Measurements from ENCODE around the gene MCCD1. TPM values are rescaled to one million over a fixed set of nuclear protein-coding genes. Genes with fewer than 3 reads are reported as not detected.

The MCCD1 gene
- total and polyA plus RNA-seq, 2 of the 13 experiments (the other 11 are each of a cell fraction or from before 2014, with no cell fraction given): 0.15 TPM; not detected in 1

DNA sequence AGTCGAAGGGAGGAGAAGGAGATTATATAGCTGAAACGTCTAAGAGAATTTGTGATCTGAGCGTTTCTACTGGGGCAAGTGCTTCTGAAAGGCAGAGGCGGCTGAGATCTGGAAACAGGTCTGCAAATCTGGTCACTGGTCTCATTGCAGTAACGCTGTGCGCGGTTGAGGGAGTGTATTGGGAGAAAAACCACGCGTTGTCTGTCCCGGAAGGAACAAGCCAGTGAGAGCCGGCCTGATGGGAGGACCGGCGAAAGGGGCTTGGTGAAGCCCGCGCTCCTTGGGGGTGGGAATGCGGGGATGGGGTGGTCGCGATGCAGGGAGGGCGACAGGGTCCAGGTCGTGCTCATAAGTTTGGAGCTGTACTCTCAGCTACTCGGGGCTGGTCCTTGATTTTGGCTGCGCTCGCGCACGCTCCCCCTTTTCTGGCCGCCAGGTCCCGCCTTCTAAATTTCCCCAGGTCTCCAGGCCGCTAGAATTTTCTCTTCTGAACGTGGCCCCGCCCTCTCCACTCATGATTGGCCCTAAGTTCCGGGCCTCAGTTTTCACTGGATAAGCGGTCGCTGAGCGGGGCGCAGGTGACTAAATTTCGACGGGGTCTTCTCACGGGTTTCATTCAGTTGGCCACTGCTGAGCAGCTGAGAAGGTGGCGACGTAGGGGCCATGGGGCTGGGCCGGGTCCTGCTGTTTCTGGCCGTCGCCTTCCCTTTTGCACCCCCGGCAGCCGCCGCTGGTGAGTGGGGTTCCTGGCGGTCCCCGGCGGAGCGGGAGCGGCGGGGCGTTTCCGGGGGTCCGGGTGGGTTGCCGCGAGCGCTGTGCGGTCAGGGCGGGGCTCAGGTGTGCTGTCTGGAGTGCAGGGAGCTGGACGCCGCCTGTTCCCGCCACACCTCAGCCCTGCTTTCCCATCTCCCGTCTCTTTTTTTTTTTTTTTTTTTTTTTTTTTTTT is 31.0 kb upstream of the MCCD1 start, which contains the start of gene MICB (continued):
- TF ChIP-seq, protein P1, sequence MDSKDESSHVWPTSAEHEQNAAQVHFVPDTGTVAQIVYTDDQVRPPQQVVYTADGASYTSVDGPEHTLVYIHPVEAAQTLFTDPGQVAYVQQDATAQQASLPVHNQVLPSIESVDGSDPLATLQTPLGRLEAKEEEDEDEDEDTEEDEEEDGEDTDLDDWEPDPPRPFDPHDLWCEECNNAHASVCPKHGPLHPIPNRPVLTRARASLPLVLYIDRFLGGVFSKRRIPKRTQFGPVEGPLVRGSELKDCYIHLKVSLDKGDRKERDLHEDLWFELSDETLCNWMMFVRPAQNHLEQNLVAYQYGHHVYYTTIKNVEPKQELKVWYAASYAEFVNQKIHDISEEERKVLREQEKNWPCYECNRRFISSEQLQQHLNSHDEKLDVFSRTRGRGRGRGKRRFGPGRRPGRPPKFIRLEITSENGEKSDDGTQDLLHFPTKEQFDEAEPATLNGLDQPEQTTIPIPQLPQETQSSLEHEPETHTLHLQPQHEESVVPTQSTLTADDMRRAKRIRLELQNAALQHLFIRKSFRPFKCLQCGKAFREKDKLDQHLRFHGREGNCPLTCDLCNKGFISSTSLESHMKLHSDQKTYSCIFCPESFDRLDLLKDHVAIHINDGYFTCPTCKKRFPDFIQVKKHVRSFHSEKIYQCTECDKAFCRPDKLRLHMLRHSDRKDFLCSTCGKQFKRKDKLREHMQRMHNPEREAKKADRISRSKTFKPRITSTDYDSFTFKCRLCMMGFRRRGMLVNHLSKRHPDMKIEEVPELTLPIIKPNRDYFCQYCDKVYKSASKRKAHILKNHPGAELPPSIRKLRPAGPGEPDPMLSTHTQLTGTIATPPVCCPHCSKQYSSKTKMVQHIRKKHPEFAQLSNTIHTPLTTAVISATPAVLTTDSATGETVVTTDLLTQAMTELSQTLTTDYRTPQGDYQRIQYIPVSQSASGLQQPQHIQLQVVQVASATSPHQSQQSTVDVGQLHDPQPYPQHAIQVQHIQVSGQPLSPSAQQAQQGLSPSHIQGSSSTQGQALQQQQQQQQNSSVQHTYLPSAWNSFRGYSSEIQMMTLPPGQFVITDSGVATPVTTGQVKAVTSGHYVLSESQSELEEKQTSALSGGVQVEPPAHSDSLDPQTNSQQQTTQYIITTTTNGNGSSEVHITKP (CRISPR knock-in tag; IDR thresholded peaks at IDR 0.05; ENCODE audit: low read depth): peak; percentile 95
- TF ChIP-seq ZNF468 (CRISPR knock-in tag; IDR thresholded peaks at IDR 0.05): no peak
- TF ChIP-seq ZNF292 (CRISPR knock-in tag; IDR thresholded peaks at IDR 0.05; ENCODE audit: borderline replicate concordance, low read depth): no peak; the same call in 1 of the 2 replicates
- TF ChIP-seq ZNF883 (CRISPR knock-in tag; IDR thresholded peaks at IDR 0.05; ENCODE audit: not compliant biosample characterization): peak; percentile 54
- no peak for TF ChIP-seq ZFP90 (CRISPR knock-in tag; IDR thresholded peaks at IDR 0.05; ENCODE audit: borderline replicate concordance)
- TF ChIP-seq, protein P2, sequence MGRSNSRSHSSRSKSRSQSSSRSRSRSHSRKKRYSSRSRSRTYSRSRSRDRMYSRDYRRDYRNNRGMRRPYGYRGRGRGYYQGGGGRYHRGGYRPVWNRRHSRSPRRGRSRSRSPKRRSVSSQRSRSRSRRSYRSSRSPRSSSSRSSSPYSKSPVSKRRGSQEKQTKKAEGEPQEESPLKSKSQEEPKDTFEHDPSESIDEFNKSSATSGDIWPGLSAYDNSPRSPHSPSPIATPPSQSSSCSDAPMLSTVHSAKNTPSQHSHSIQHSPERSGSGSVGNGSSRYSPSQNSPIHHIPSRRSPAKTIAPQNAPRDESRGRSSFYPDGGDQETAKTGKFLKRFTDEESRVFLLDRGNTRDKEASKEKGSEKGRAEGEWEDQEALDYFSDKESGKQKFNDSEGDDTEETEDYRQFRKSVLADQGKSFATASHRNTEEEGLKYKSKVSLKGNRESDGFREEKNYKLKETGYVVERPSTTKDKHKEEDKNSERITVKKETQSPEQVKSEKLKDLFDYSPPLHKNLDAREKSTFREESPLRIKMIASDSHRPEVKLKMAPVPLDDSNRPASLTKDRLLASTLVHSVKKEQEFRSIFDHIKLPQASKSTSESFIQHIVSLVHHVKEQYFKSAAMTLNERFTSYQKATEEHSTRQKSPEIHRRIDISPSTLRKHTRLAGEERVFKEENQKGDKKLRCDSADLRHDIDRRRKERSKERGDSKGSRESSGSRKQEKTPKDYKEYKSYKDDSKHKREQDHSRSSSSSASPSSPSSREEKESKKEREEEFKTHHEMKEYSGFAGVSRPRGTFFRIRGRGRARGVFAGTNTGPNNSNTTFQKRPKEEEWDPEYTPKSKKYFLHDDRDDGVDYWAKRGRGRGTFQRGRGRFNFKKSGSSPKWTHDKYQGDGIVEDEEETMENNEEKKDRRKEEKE (IDR thresholded peaks at IDR 0.05): no peak
- TF ChIP-seq ELF3 (CRISPR knock-in tag; IDR thresholded peaks at IDR 0.05): no peak
- no peak for TF ChIP-seq SKI (IDR thresholded peaks at IDR 0.05; ENCODE audit: partially characterized antibody)
- no peak for TF ChIP-seq ZNF253 (CRISPR knock-in tag; IDR thresholded peaks at IDR 0.05; ENCODE audit: borderline replicate concordance)
- TF ChIP-seq ZNF12 (CRISPR knock-in tag; IDR thresholded peaks at IDR 0.05): no peak
- TF ChIP-seq MEF2D (CRISPR knock-in tag; IDR thresholded peaks at IDR 0.05): no peak; the same call in 1 of the 2 replicates
- TF ChIP-seq YEATS2 (CRISPR knock-in tag; IDR thresholded peaks at IDR 0.05; ENCODE audit: borderline replicate concordance): no peak
- TF ChIP-seq, protein P3, sequence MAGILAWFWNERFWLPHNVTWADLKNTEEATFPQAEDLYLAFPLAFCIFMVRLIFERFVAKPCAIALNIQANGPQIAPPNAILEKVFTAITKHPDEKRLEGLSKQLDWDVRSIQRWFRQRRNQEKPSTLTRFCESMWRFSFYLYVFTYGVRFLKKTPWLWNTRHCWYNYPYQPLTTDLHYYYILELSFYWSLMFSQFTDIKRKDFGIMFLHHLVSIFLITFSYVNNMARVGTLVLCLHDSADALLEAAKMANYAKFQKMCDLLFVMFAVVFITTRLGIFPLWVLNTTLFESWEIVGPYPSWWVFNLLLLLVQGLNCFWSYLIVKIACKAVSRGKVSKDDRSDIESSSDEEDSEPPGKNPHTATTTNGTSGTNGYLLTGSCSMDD (CRISPR knock-in tag; IDR thresholded peaks at IDR 0.05): no peak
- TF ChIP-seq GPN1 (CRISPR knock-in tag; IDR thresholded peaks at IDR 0.05; ENCODE audit: borderline replicate concordance): no peak
- no peak for TF ChIP-seq PPARG (CRISPR knock-in tag; conservative IDR thresholded peaks at IDR 0.05)
- TF ChIP-seq, protein P4, sequence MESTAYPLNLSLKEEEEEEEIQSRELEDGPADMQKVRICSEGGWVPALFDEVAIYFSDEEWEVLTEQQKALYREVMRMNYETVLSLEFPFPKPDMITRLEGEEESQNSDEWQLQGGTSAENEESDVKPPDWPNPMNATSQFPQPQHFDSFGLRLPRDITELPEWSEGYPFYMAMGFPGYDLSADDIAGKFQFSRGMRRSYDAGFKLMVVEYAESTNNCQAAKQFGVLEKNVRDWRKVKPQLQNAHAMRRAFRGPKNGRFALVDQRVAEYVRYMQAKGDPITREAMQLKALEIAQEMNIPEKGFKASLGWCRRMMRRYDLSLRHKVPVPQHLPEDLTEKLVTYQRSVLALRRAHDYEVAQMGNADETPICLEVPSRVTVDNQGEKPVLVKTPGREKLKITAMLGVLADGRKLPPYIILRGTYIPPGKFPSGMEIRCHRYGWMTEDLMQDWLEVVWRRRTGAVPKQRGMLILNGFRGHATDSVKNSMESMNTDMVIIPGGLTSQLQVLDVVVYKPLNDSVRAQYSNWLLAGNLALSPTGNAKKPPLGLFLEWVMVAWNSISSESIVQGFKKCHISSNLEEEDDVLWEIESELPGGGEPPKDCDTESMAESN (CRISPR knock-in tag; conservative IDR thresholded peaks at IDR 0.05): no peak
- no peak for TF ChIP-seq PHF5A (CRISPR knock-in tag; IDR thresholded peaks at IDR 0.05; ENCODE audit: low read depth, unreplicated experiment)
- TF ChIP-seq HDAC6 (IDR thresholded peaks at IDR 0.05; ENCODE audit: low read depth, low read length): no peak

Data from HepG2 (cell line).